Measurements from ENCODE around the gene PITX3. TPM values are rescaled to one million over a fixed set of nuclear protein-coding genes. Genes with fewer than 3 reads are reported as not detected.

Gene PITX3
- total and polyA plus RNA-seq, 10 of the 15 experiments (the other 5 are each of a cell fraction or from before 2014, with no cell fraction given), result not detected

DNA sequence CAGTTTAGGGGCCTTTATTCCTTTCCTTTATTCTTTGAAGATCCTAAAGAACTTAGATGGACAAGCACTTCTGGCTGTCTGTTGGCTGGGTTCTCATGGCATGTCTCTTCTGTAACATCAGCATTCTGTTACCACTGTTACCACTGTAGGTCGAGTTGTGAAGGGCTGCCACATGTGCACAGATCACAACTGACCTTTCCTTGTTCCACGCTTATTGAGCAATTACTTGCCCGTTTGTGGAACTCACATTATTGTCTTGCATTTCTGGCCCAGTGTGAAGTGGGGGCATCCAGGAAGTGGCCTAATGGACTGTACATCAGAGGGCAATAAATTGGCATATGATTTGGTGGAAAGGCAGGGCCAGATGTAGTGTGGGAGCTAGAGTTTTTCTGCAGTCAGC is 27.7 kb upstream of the PITX3 start:
- no TSS peak for BruUV-seq (replicated peaks)

More for the DNA sequence above, 27.7 kb upstream of the PITX3 start:
- intact Hi-C loops (cut with micrococcal nuclease; ENCODE audit: unreplicated experiment) (no loop called here), in situ Hi-C loops (cut with MboI) (no loop called here)
- Histone ChIP-seq H3K9ac (ENCODE audit: control insufficient read depth, insufficient read depth, low read length) (no peak overlapping the region), H3K4me2 (ENCODE audit: control insufficient read depth, insufficient read depth) (no peak overlapping the region), H4K20me1 (ENCODE audit: control insufficient read depth, insufficient read depth) (no peaks in the 10 kb centered on the region), H3K4me3 (no peak overlapping the region), H3K4me1 (ENCODE audit: control insufficient read depth, insufficient read depth, low read length) (no peaks in the 10 kb centered on the region), H3K27me3 (replicated peaks in 1 of 2; ENCODE audit: control insufficient read depth in 2 of 2, insufficient read depth in 2 of 2, low read length in 1 of 2) (no peaks in the 10 kb centered on the region), H3K79me2 (ENCODE audit: control insufficient read depth, insufficient read depth, low read length) (peaks cover 8% of the 10 kb centered on the region), H2AFZ (ENCODE audit: control insufficient read depth, low read depth, low read length) (no peak overlapping the region), H3K27ac (ENCODE audit: control insufficient read depth, insufficient read depth) (no peak overlapping the region), H3K36me3 (ENCODE audit: control insufficient read depth in 2 of 2, insufficient read depth in 2 of 2, low read length in 1 of 2) (peaks cover 1 to 21% of the 10 kb centered on the region in 2 experiments; a peak in 3 of 4 replicates), H3K9me3 (replicated peaks; ENCODE audit: control insufficient read depth, insufficient read depth, low read length) (no peaks in the 10 kb centered on the region)
- ATAC-seq (no peak), FAIRE-seq (no peak), DNase-seq (ENCODE audit: low read depth, low spot score) (no peak)
- WGBS (ENCODE audit: insufficient coverage, insufficient replicate concordance, low lambda C conversion rate, missing lambda C conversion rate), result 71% methylated on average over 3 of the region's 3 CpGs
- ChIA-PET SMC1A (ENCODE audit: uncharacterized antibody, unreplicated experiment) (interaction anchor here (1.2 to 2.5 kb wide), 4 partner anchors 38 to 82 kb away, joined by 5 to 12 read pairs (median 8); no protein-coding TSS in a partner anchor), POLR2A (interaction anchor here (0.7 to 1.0 kb wide), 3 partner anchors 9 to 1079 kb away, joined by 3 to 6 read pairs (median 3); no protein-coding TSS in a partner anchor), RAD21 (ENCODE audit: unreplicated experiment) (no interaction called here), CTCF (interaction anchor here (0.6 to 1.9 kb wide), 5 partner anchors 14 to 80 kb away, joined by 3 to 6 read pairs (median 3); no protein-coding TSS in a partner anchor)
- no peak for TF ChIP-seq CHD2 (IDR thresholded peaks at IDR 0.05; ENCODE audit: borderline replicate concordance, low read depth, low read length)
- no peak for TF ChIP-seq CREB1 (IDR thresholded peaks at IDR 0.05; ENCODE audit: low read depth)
- TF ChIP-seq STAT1 (conservative IDR thresholded peaks at IDR 0.05), result no peak
- TF ChIP-seq ZBTB33 (IDR thresholded peaks at IDR 0.05), result no peak
- TF ChIP-seq IRF3 (IDR thresholded peaks at IDR 0.05), result no peak
- TF ChIP-seq PAX8 (IDR thresholded peaks at IDR 0.05), result no peak
- TF ChIP-seq KAT2A (conservative IDR thresholded peaks at IDR 0.05; ENCODE audit: control insufficient read depth, low read depth, low read length), result no peak

Data from GM12878 (cell line).